HepG2 (cell line): ENCODE data around the gene NEURL3. TPM values are rescaled to one million over a fixed set of nuclear protein-coding genes. Genes with fewer than 3 reads are reported as not detected.

ENCODE experiments used
- ATAD3A ChIP-seq: sonication (generic); formaldehyde crosslinking; IDR thresholded peaks from 2 replicates; pipeline ENCODE4 v1.4.0; 2020; ENCODE audit warnings: missing genetic modification reagents
- DNMT1 ChIP-seq: sonication (generic); formaldehyde crosslinking; IDR thresholded peaks from 2 replicates; pipeline ENCODE4 v1.5.1; 2020; ENCODE audit warnings: mild to moderate bottlenecking, missing genetic modification reagents
- GATAD1 ChIP-seq: IDR thresholded peaks from 2 replicates; pipeline ENCODE4 v1.6.1; 2016; ENCODE audit warnings: missing genetic modification reagents, missing compliant biosample characterization
- GTF2F1 ChIP-seq: fragments of 150-350 bp; IDR thresholded peaks from 2 replicates; pipeline ENCODE4 v1.6.1; 2014; ENCODE audit warnings: low read length
- HNRNPLL ChIP-seq: fragments of 200-400 bp; formaldehyde crosslinking; IDR thresholded peaks from 2 replicates; pipeline ENCODE4 v1.6.1; 2017; ENCODE audit warnings: mild to moderate bottlenecking, low read depth, low read length; ENCODE audit not compliant: poor library complexity, severe bottlenecking
- IRF2 ChIP-seq: IDR thresholded peaks from 2 replicates; pipeline ENCODE4 v1.6.1; 2018; ENCODE audit warnings: missing genetic modification reagents, missing compliant biosample characterization
- KDM4B ChIP-seq: sonication (generic); formaldehyde crosslinking; IDR thresholded peaks from 2 replicates; pipeline ENCODE4 v1.4.0; 2020; ENCODE audit warnings: missing genetic modification reagents
- KDM6A ChIP-seq: IDR thresholded peaks from 2 replicates; pipeline ENCODE4 v1.6.1; 2016; ENCODE audit warnings: low read depth
- KLF6 ChIP-seq: IDR thresholded peaks from 2 replicates; pipeline ENCODE4 v1.8.0; 2016; ENCODE audit warnings: missing biosample characterization, missing genetic modification reagents
- MAX ChIP-seq: IDR thresholded peaks from 2 replicates; pipeline ENCODE4 v1.6.1; 2012; ENCODE audit warnings: inconsistent platforms
- MTERF4 ChIP-seq: sonication (generic); formaldehyde crosslinking; IDR thresholded peaks from 2 replicates; pipeline ENCODE4 v1.8.0; 2023; ENCODE audit warnings: mild to moderate bottlenecking, missing genetic modification reagents
- NR2F2 ChIP-seq: IDR thresholded peaks from 2 replicates; pipeline ENCODE4 v1.6.1; 2012; ENCODE audit warnings: low read depth, inconsistent platforms, borderline replicate concordance
- PRDM15 ChIP-seq: sonication (generic); formaldehyde crosslinking; IDR thresholded peaks from 2 replicates; pipeline ENCODE4 v1.4.0; 2020; ENCODE audit warnings: missing genetic modification reagents
- SIX4 ChIP-seq: sonication (generic); formaldehyde crosslinking; IDR thresholded peaks from 2 replicates; pipeline ENCODE4 v1.4.0; 2020; ENCODE audit warnings: missing genetic modification reagents
- THRA ChIP-seq: sonication (generic); formaldehyde crosslinking; IDR thresholded peaks from 2 replicates; pipeline ENCODE4 v1.4.0; 2020; ENCODE audit warnings: missing genetic modification reagents, borderline replicate concordance
- ZNF280D ChIP-seq: sonication (generic); formaldehyde crosslinking; IDR thresholded peaks from 2 replicates; pipeline ENCODE4 v1.5.1; 2020; ENCODE audit warnings: mild to moderate bottlenecking, missing genetic modification reagents
- ZNF451 ChIP-seq: sonication (generic); formaldehyde crosslinking; IDR thresholded peaks from 2 replicates; pipeline ENCODE4 v1.5.0; 2020; ENCODE audit warnings: mild to moderate bottlenecking, missing genetic modification reagents
- ZNF629 ChIP-seq: sonication (generic); formaldehyde crosslinking; conservative IDR thresholded peaks from 2 replicates; pipeline ENCODE4 v1.5.0; 2020; ENCODE audit warnings: missing genetic modification reagents
- ZNF776 ChIP-seq: sonication (generic); formaldehyde crosslinking; IDR thresholded peaks from 2 replicates; pipeline ENCODE4 v1.4.0; 2020; ENCODE audit warnings: mild to moderate bottlenecking, missing genetic modification reagents
- ZNF879 ChIP-seq: sonication (generic); formaldehyde crosslinking; IDR thresholded peaks from 2 replicates; pipeline ENCODE4 v1.8.1; 2023; ENCODE audit warnings: missing genetic modification reagents
- ZSCAN12 ChIP-seq: sonication (generic); formaldehyde crosslinking; IDR thresholded peaks from 2 replicates; pipeline ENCODE4 v1.9.0; 2021; ENCODE audit warnings: mild to moderate bottlenecking, missing genetic modification reagents
- ZZZ3 ChIP-seq: sonication (generic); formaldehyde crosslinking; IDR thresholded peaks from 2 replicates; pipeline ENCODE4 v1.4.0; 2020; ENCODE audit warnings: missing genetic modification reagents, mild to moderate bottlenecking, borderline replicate concordance
- polyA plus RNA-seq, 8 experiments: library from polyadenylated mRNA; depleted of rRNA in 3 of 8; stranded (reverse) in 7 of 8; unstranded in 1 of 8; fragments of >200 nt; fragmentation: Illumina TruSeq in 4 of 8; extraction: Trizol in 4 of 8; gene quantifications; 2 replicates each; pipeline versions ENCODE4 v1.2.1 to v1.2.3, GENCODE V29; 2011 to 2016; ENCODE audit warnings: low read depth in 4 of 8, missing spikeins in 1 of 8, mixed read lengths in 1 of 8; ENCODE audit not compliant: insufficient read depth in 1 of 8
- total RNA-seq, 5 experiments: library from RNA; depleted of rRNA; stranded (reverse); fragments of >200 nt; fragmentation: Illumina TruSeq; extraction: Trizol; gene quantifications; 2 replicates each; pipeline ENCODE4 v1.2.3, GENCODE V29; 2016; ENCODE audit warnings: low read depth in 1 of 5

NEURL3 gene
- total and polyA plus RNA-seq, 2 of the 13 experiments (the other 11 are each of a cell fraction or from before 2014, with no cell fraction given): 0.16 to 1.2 TPM

GRCh38 chr2:96536445-96537065 is 31.4 kb upstream of the NEURL3 start, which contains the start of gene ARID5A (continued):
- 0 out of 2 replicates have a peak, but pooled peaks have one; percentile 17 for TF ChIP-seq SIX4
- TF ChIP-seq KLF6 (CRISPR knock-in tag): peak; percentile 73; the same call in 1 of the 2 replicates
- TF ChIP-seq THRA (CRISPR knock-in tag): peak; percentile 4; the same call in 1 of the 2 replicates
- 0 out of 2 replicates have a peak, but pooled peaks have one; percentile 28 for TF ChIP-seq ZNF776 (CRISPR knock-in tag)
- no peak; the same call in 1 of the 2 replicates for TF ChIP-seq MTERF4 (CRISPR knock-in tag)
- TF ChIP-seq ZNF451 (CRISPR knock-in tag): no peak
- TF ChIP-seq GTF2F1: no peak
- no peak for TF ChIP-seq ZNF280D (CRISPR knock-in tag)
- TF ChIP-seq GATAD1 (CRISPR knock-in tag): peak; percentile 27; the same call in 1 of the 2 replicates
- TF ChIP-seq PRDM15 (CRISPR knock-in tag): peak; percentile 56; the same call in 1 of the 2 replicates
- TF ChIP-seq NR2F2: no peak
- TF ChIP-seq HNRNPLL: no peak
- TF ChIP-seq KDM6A (CRISPR knock-in tag): no peak
- TF ChIP-seq DNMT1 (CRISPR knock-in tag): no peak
- TF ChIP-seq IRF2: peak; percentile 86
- TF ChIP-seq ZNF879 (CRISPR knock-in tag): no peak
- TF ChIP-seq KDM4B (CRISPR knock-in tag): no peak
- peak; percentile 28; the same call in 1 of the 2 replicates for TF ChIP-seq MAX
- peak; percentile 68; the same call in 1 of the 2 replicates for TF ChIP-seq ZSCAN12 (CRISPR knock-in tag)
- TF ChIP-seq ZNF629 (CRISPR knock-in tag): no peak
- TF ChIP-seq ATAD3A (CRISPR knock-in tag): no peak
- no peak for TF ChIP-seq ZZZ3 (CRISPR knock-in tag)
